ENCODE results near the gene UBL4B.

Gene UBL4B

DNA sequence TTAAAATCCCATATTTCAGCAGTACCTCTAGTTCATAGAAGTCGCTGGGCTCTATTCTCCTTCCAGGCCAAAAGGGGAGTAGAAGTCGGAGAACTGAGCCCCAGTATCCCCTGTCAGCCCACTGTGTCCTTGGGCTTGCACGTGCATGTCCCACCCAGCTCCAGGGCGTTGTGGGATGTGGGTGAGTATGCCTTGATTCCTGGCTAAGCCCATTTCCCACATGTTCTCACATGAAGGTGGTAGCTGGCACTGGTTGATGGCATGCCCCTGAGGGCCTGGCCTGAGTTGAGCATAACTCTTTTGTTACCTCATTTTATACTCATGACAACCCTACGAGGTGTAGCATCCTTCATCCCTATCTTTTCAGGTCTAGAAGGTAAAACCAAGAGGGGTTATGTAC lies 46.0 kb downstream of the UBL4B start:
- ChIA-PET POLR2A (no interaction called here), CTCF (no interaction called here)

DNA sequence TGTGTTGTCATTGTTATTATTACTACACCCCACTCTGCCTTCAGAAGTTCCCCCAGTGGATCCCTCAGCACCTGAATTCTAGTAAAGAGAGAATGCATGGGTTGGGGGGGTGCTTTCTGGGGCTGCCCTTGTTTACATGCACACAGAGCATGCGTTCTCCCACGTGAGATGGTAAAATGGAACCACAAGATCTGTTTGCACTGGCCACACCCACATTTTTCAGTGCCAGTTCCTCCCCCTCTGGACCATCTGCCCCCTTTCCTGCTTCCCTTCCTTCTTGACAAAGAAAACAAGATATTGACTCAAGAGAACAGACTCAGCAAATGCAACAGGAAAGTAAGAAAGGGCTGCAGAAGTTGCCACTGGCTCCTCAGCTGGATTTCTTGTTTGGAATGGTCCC lies 46.9 kb downstream of the UBL4B start:
- POLR2A ChIA-PET = no interaction called here
- TF ChIP-seq TARDBP (IDR thresholded peaks at IDR 0.05) (no peak), NFRKB (IDR thresholded peaks at IDR 0.05) (no peak), BHLHE40 (IDR thresholded peaks at IDR 0.05; ENCODE audit: borderline replicate concordance) (no peak), FOXA1 (IDR thresholded peaks at IDR 0.05) (no peak), ELF4 (IDR thresholded peaks at IDR 0.05) (no peak)
- TF ChIP-seq, protein P1, sequence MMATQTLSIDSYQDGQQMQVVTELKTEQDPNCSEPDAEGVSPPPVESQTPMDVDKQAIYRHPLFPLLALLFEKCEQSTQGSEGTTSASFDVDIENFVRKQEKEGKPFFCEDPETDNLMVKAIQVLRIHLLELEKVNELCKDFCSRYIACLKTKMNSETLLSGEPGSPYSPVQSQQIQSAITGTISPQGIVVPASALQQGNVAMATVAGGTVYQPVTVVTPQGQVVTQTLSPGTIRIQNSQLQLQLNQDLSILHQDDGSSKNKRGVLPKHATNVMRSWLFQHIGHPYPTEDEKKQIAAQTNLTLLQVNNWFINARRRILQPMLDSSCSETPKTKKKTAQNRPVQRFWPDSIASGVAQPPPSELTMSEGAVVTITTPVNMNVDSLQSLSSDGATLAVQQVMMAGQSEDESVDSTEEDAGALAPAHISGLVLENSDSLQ (IDR thresholded peaks at IDR 0.05) = no peak
- no peak for DNase-seq (ENCODE audit: extremely low spot score)
- CTCF ChIA-PET = no interaction called here

More for the DNA sequence above, 46.0 kb downstream of the UBL4B start:
- TF ChIP-seq SUZ12 (IDR thresholded peaks at IDR 0.05) = no peak
- no peak for TF ChIP-seq L3MBTL2 (conservative IDR thresholded peaks at IDR 0.05)
- TF ChIP-seq, protein P1 (IDR thresholded peaks at IDR 0.05) = no peak
- TF ChIP-seq FOXK2 (IDR thresholded peaks at IDR 0.05) = no peak
- no peak for TF ChIP-seq SP1 (IDR thresholded peaks at IDR 0.05)
- no peak for TF ChIP-seq FOXM1 (IDR thresholded peaks at IDR 0.05; ENCODE audit: borderline replicate concordance)
- no peak for TF ChIP-seq CTBP1 (IDR thresholded peaks at IDR 0.05; ENCODE audit: borderline replicate concordance)
- TF ChIP-seq LEF1 (IDR thresholded peaks at IDR 0.05; ENCODE audit: borderline replicate concordance) = no peak
- no peak for TF ChIP-seq BHLHE40 (IDR thresholded peaks at IDR 0.05; ENCODE audit: borderline replicate concordance)
- TF ChIP-seq TARDBP (IDR thresholded peaks at IDR 0.05) = no peak
- no peak for TF ChIP-seq ARNT (IDR thresholded peaks at IDR 0.05)
- no peak for TF ChIP-seq HDGF (IDR thresholded peaks at IDR 0.05; ENCODE audit: borderline replicate concordance)
- no peak for TF ChIP-seq ELF4 (IDR thresholded peaks at IDR 0.05)
- TF ChIP-seq NFRKB (IDR thresholded peaks at IDR 0.05) = no peak
- no peak for TF ChIP-seq ZNF384 (IDR thresholded peaks at IDR 0.05)
- TF ChIP-seq FOXA1 (IDR thresholded peaks at IDR 0.05) = no peak
- DNase-seq (ENCODE audit: extremely low spot score) = no peak

DNA sequence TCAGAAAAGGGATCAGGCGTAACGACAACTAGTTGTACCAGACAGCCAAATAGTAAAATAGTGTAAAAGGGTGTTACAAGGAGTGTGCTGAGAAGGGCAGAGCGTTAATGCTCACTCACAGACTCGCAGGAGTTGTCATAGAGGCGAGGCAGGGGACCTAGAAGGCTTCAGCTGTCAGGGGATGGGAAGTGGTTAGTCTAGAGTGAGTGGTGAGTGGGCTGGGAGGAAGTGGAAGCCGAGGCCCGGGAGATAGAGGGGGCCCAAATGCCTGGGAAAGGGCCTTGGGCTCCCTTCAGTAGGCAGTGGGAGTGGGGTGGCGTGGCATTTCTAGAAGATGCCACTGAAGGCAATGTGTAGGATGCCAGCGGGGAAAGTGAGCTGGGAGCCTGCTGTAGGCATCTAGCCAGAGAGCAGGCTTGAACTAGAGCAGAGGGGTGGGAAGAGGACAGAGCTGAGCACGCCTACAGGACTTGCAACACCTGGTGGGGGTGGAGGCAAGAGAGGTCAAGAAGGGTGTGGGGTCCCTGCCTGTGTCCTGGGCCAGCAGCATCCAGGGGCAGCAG lies 48.4 kb downstream of the UBL4B start:
- TF ChIP-seq FOXA1 (IDR thresholded peaks at IDR 0.05) (no peak), ELF4 (IDR thresholded peaks at IDR 0.05) (no peak), FOXK2 (IDR thresholded peaks at IDR 0.05) (no peak), L3MBTL2 (conservative IDR thresholded peaks at IDR 0.05) (no peak), BHLHE40 (IDR thresholded peaks at IDR 0.05; ENCODE audit: borderline replicate concordance) (no peak), CTBP1 (IDR thresholded peaks at IDR 0.05; ENCODE audit: borderline replicate concordance) (no peak), NFRKB (IDR thresholded peaks at IDR 0.05) (no peak), ARNT (IDR thresholded peaks at IDR 0.05) (no peak), ZNF384 (IDR thresholded peaks at IDR 0.05) (no peak), LEF1 (IDR thresholded peaks at IDR 0.05; ENCODE audit: borderline replicate concordance) (no peak), SP1 (IDR thresholded peaks at IDR 0.05) (no peak), FOXM1 (IDR thresholded peaks at IDR 0.05; ENCODE audit: borderline replicate concordance) (no peak), TARDBP (IDR thresholded peaks at IDR 0.05) (no peak), SUZ12 (IDR thresholded peaks at IDR 0.05) (no peak), HDGF (IDR thresholded peaks at IDR 0.05; ENCODE audit: borderline replicate concordance) (no peak)
- TF ChIP-seq, protein P1 (IDR thresholded peaks at IDR 0.05) = no peak
- CTCF ChIA-PET = no interaction called here
- no peak for DNase-seq (ENCODE audit: extremely low spot score)
- POLR2A ChIA-PET = no interaction called here

DNA sequence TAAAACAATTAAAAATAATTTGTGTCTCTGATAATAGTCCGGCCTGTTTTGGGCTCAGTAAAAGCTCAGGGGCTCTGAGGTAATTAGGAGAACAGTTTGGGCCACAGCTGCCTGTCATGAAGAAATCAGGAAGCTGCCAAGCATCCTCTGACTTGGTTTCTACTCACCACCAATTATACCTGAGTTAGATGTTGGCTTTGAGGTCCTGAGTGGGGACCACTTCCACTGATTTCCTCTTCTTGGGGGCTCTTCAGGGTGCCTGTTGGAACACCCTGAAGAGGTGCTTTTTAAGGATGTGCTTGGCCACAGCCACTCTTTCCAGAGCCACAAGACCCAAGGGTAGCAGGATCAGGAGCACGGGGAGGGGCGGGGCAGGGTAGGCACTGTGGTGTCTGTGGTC lies 48.9 kb downstream of the UBL4B start:
- TF ChIP-seq TARDBP (IDR thresholded peaks at IDR 0.05) (no peak), SP1 (IDR thresholded peaks at IDR 0.05) (no peak), SUZ12 (IDR thresholded peaks at IDR 0.05) (no peak), HDGF (IDR thresholded peaks at IDR 0.05; ENCODE audit: borderline replicate concordance) (no peak), NFRKB (IDR thresholded peaks at IDR 0.05) (no peak), LEF1 (IDR thresholded peaks at IDR 0.05; ENCODE audit: borderline replicate concordance) (no peak), FOXM1 (IDR thresholded peaks at IDR 0.05; ENCODE audit: borderline replicate concordance) (no peak), ELF4 (IDR thresholded peaks at IDR 0.05) (no peak), ZNF384 (IDR thresholded peaks at IDR 0.05) (no peak), FOXA1 (IDR thresholded peaks at IDR 0.05) (no peak), L3MBTL2 (conservative IDR thresholded peaks at IDR 0.05) (no peak), FOXK2 (IDR thresholded peaks at IDR 0.05) (no peak), ARNT (IDR thresholded peaks at IDR 0.05) (no peak), BHLHE40 (IDR thresholded peaks at IDR 0.05; ENCODE audit: borderline replicate concordance) (no peak), CTBP1 (IDR thresholded peaks at IDR 0.05; ENCODE audit: borderline replicate concordance) (no peak)
- TF ChIP-seq, protein P1 (IDR thresholded peaks at IDR 0.05) = no peak
- no peak for DNase-seq (ENCODE audit: extremely low spot score)
- POLR2A ChIA-PET = no interaction called here
- CTCF ChIA-PET = no interaction called here

DNA sequence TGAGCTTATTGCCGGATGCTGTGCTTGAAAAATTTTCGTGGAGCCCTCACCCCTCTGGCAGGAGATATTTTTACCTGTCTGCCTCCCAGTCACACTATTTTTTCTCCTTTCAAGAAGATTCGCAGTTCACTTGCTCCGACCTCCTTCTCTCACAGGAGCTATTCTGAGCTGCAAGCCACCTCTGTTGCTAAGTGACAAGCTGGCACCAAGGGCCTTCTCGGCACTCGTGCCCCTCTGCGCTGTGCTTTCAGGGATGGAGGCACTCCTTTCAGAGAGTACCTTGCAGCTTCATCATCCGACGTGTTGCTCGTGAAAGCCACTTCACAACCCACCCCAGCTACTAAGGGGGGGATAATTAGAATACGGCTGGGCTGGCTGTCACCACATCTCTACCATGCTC lies 49.6 kb downstream of the UBL4B start:
- ChIA-PET CTCF (no interaction called here), POLR2A (no interaction called here)
- no peak for TF ChIP-seq CTBP1 (IDR thresholded peaks at IDR 0.05; ENCODE audit: borderline replicate concordance)
- no peak for TF ChIP-seq BHLHE40 (IDR thresholded peaks at IDR 0.05; ENCODE audit: borderline replicate concordance)
- TF ChIP-seq ZNF384 (IDR thresholded peaks at IDR 0.05) = no peak
- no peak for DNase-seq (ENCODE audit: extremely low spot score)
